HEK293 (cell line): Measurements from ENCODE around the gene DDIAS.

Source experiments
- CTCF ChIA-PET: fragments of 350-600 bp; formaldehyde crosslinking; extraction: SDS; loops from one replicate; lab custom pipeline; 2021; ENCODE audit warnings: antibody characterized with exemption; lab: Yijun Ruan, JAX
- POLR2A ChIA-PET: fragments of 300-600 bp; formaldehyde crosslinking; extraction: SDS; loops from one replicate; lab custom pipeline; 2020; ENCODE audit warnings: antibody characterized with exemption, inconsistent platforms; lab: Yijun Ruan, JAX
- H3K27ac ChIP-seq: fragments of 200-500 bp; sonication (Bioruptor generic); 2 replicates; pipeline ENCODE4 v1.5.1; 2014; ENCODE audit warnings: low read depth, low read length, control low read depth, inconsistent platforms; ENCODE audit errors: extremely low read depth
- H3K36me3 ChIP-seq, 2 experiments: fragments of 200-500 bp in 1 of 2; sonication (Bioruptor generic) in 1 of 2; 1 replicate in 1 of 2; 2 replicates in 1 of 2; pipeline ENCODE4 v1.5.1; 2014 to 2017; ENCODE audit warnings: inconsistent platforms in 2 of 2, low read length in 2 of 2; ENCODE audit not compliant: control insufficient read depth in 2 of 2, insufficient read depth in 1 of 2
- H3K4me1 ChIP-seq: fragments of 200-500 bp; sonication (Bioruptor generic); 2 replicates; pipeline ENCODE4 v1.5.1; 2014; ENCODE audit warnings: mild to moderate bottlenecking, low read length, inconsistent platforms; ENCODE audit not compliant: control insufficient read depth, insufficient read depth
- H3K4me3 ChIP-seq: 2 replicates; pipeline ENCODE4 v1.5.1; 2011; ENCODE audit warnings: low read depth, mild to moderate bottlenecking, control low read depth, low read length, moderate library complexity
- H3K9me3 ChIP-seq: fragments of 200-500 bp; sonication (Bioruptor generic); 2 replicates; pipeline ENCODE4 v1.5.1; 2014; ENCODE audit warnings: low read depth, low read length, inconsistent platforms; ENCODE audit not compliant: control insufficient read depth, insufficient read depth
- HOXD13 ChIP-seq: sonication (generic); formaldehyde crosslinking; IDR thresholded peaks from 2 replicates; pipeline ENCODE4 v1.8.0; 2022; ENCODE audit warnings: missing genetic modification reagents, borderline replicate concordance
- KLF9 ChIP-seq: fragments of 450-650 bp; formaldehyde crosslinking; IDR thresholded peaks from 2 replicates; pipeline ENCODE4 v1.5.1; 2016; ENCODE audit warnings: missing biosample characterization, missing genetic modification characterization, low read depth
- SCRT2 ChIP-seq: fragments of 450-650 bp; formaldehyde crosslinking; IDR thresholded peaks from 2 replicates; pipeline ENCODE4 v1.5.1; 2016; ENCODE audit warnings: missing biosample characterization, missing genetic modification characterization
- SETDB1 ChIP-seq: IDR thresholded peaks from one replicate; pipeline ENCODE4 v1.6.1; 2017; ENCODE audit warnings: mild to moderate bottlenecking, low read length, moderate library complexity, mixed read lengths; ENCODE audit not compliant: insufficient read length
- WT1 ChIP-seq: fragments of 450-650 bp; formaldehyde crosslinking; IDR thresholded peaks from 2 replicates; pipeline ENCODE4 v1.5.1; 2016; ENCODE audit warnings: missing biosample characterization, missing genetic modification characterization
- ZNF112 ChIP-seq: fragments of 450-650 bp; formaldehyde crosslinking; IDR thresholded peaks from 2 replicates; pipeline ENCODE4 v1.5.0; 2017; ENCODE audit warnings: missing biosample characterization, missing genetic modification characterization
- ZNF2 ChIP-seq: fragments of 450-650 bp; formaldehyde crosslinking; IDR thresholded peaks from 2 replicates; pipeline ENCODE4 v1.5.1; 2016; ENCODE audit warnings: missing biosample characterization, missing genetic modification characterization
- ZNF211 ChIP-seq: fragments of 450-650 bp; formaldehyde crosslinking; IDR thresholded peaks from 2 replicates; pipeline ENCODE4 v1.5.1; 2016; ENCODE audit warnings: low read depth, missing biosample characterization, missing genetic modification characterization
- ZNF239 ChIP-seq: fragments of 450-650 bp; formaldehyde crosslinking; IDR thresholded peaks from 2 replicates; pipeline ENCODE4 v1.5.1; 2016; ENCODE audit warnings: missing biosample characterization, missing genetic modification characterization
- ZNF366 ChIP-seq: fragments of 450-650 bp; formaldehyde crosslinking; conservative IDR thresholded peaks from 2 replicates; pipeline ENCODE4 v1.5.1; 2016; ENCODE audit warnings: missing biosample characterization, missing genetic modification characterization
- ZNF394 ChIP-seq: fragments of 450-650 bp; formaldehyde crosslinking; IDR thresholded peaks from 2 replicates; pipeline ENCODE4 v1.5.1; 2016; ENCODE audit warnings: missing biosample characterization, missing genetic modification characterization, mild to moderate bottlenecking, moderate library complexity, borderline replicate concordance
- ZNF558 ChIP-seq: fragments of 450-650 bp; formaldehyde crosslinking; IDR thresholded peaks from 2 replicates; pipeline ENCODE4 v1.5.1; 2016; ENCODE audit warnings: missing biosample characterization, missing genetic modification characterization
- ZNF626 ChIP-seq: fragments of 450-650 bp; sonication (Bioruptor Pico); formaldehyde crosslinking; IDR thresholded peaks from 2 replicates; pipeline ENCODE4 v1.5.1; 2018; ENCODE audit warnings: missing biosample characterization, missing genetic modification characterization, inconsistent platforms
- ZNF658 ChIP-seq: fragments of 450-650 bp; formaldehyde crosslinking; IDR thresholded peaks from 2 replicates; pipeline ENCODE4; 2016; ENCODE audit warnings: missing biosample characterization, missing genetic modification characterization
- ZNF776 ChIP-seq: fragments of 450-650 bp; formaldehyde crosslinking; IDR thresholded peaks from 2 replicates; pipeline ENCODE4 v1.5.0; 2017; ENCODE audit warnings: missing biosample characterization, missing genetic modification characterization, borderline replicate concordance
- ZNF792 ChIP-seq: fragments of 450-650 bp; formaldehyde crosslinking; IDR thresholded peaks from 2 replicates; pipeline ENCODE4 v1.5.1; 2016; ENCODE audit warnings: missing biosample characterization, missing genetic modification characterization
- TF ChIP-seq, protein P1 (sequence below): fragments of 450-650 bp; formaldehyde crosslinking; IDR thresholded peaks from 2 replicates; pipeline ENCODE4 v1.5.1; 2016; ENCODE audit warnings: missing biosample characterization, missing genetic modification characterization
- TF ChIP-seq, protein P2 (sequence below): fragments of 450-650 bp; formaldehyde crosslinking; IDR thresholded peaks from 2 replicates; pipeline ENCODE4 v1.5.1; 2017; ENCODE audit warnings: missing biosample characterization, missing genetic modification characterization
- TF ChIP-seq, protein P3 (sequence below): fragments of 450-650 bp; formaldehyde crosslinking; IDR thresholded peaks from 2 replicates; pipeline ENCODE4 v1.5.1; 2016; ENCODE audit warnings: missing biosample characterization, missing genetic modification characterization
- TF ChIP-seq, protein P4 (sequence below): fragments of 450-650 bp; formaldehyde crosslinking; IDR thresholded peaks from 2 replicates; pipeline ENCODE4 v1.5.1; 2016; ENCODE audit warnings: missing biosample characterization, missing genetic modification characterization
- TF ChIP-seq, protein P5 (sequence below): fragments of 450-650 bp; IDR thresholded peaks from 2 replicates; pipeline ENCODE4 v1.5.1; 2018; ENCODE audit warnings: missing biosample characterization, mild to moderate bottlenecking, missing genetic modification characterization
- TF ChIP-seq, protein P6 (sequence below): fragments of 450-650 bp; IDR thresholded peaks from 2 replicates; pipeline ENCODE4 v1.5.1; 2018; ENCODE audit warnings: missing biosample characterization, missing genetic modification characterization
- TF ChIP-seq, protein P7 (sequence below): fragments of 450-650 bp; formaldehyde crosslinking; IDR thresholded peaks from 2 replicates; pipeline ENCODE4 v1.5.1; 2016; ENCODE audit warnings: missing biosample characterization, missing genetic modification characterization

Gene DDIAS

DNA sequence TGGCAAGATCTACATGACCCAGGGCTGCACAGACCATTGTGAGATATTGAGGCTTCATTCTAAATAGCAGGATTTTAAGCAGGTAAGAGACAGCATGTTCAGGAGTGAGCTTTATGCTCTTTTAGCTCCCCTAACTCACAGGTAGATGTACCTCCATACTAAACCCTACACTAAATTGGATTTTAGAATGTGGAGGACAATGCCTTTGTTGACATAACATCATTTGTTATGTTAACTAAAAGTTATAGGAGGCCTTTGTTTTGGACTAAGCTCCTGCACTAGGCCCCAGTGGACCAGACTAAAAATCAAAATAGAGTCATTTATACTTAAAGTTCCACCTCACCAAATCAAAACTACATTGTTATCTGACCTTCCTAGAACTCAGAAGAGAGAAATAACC is 6.8 kb downstream of the DDIAS start:
- Histone ChIP-seq H3K36me3 (peaks cover 0 to 6% of the 10 kb centered on the region in 2 experiments; a peak in 1 of 3 replicates), H3K4me3 (no peak overlapping the region), H3K27ac (no peak overlapping the region), H3K9me3 (no peaks in the 10 kb centered on the region), H3K4me1 (no peaks in the 10 kb centered on the region)
- ChIA-PET CTCF (interaction anchor here (0.7 to 1.4 kb wide), 7 partner anchors 41 to 912 kb away, joined by 3 to 4 read pairs (median 3); no protein-coding TSS in a partner anchor), POLR2A (no interaction called here)
- TF ChIP-seq ZNF792 (tag by site-specific recombination) (no peak), ZNF112 (no peak), ZNF2 (tag by site-specific recombination) (no peak), ZNF366 (tag by site-specific recombination) (no peak), KLF9 (tag by site-specific recombination) (no peak), ZNF239 (tag by site-specific recombination) (no peak), SCRT2 (tag by site-specific recombination) (no peak), HOXD13 (CRISPR knock-in tag) (no peak), SETDB1 (no peak), ZNF558 (no peak), ZNF626 (no peak)
- TF ChIP-seq, protein P1, sequence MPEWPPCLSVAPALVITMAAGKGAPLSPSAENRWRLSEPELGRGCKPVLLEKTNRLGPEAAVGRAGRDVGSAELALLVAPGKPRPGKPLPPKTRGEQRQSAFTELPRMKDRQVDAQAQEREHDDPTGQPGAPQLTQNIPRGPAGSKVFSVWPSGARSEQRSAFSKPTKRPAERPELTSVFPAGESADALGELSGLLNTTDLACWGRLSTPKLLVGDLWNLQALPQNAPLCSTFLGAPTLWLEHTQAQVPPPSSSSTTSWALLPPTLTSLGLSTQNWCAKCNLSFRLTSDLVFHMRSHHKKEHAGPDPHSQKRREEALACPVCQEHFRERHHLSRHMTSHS, result no peak
- TF ChIP-seq, protein P2, sequence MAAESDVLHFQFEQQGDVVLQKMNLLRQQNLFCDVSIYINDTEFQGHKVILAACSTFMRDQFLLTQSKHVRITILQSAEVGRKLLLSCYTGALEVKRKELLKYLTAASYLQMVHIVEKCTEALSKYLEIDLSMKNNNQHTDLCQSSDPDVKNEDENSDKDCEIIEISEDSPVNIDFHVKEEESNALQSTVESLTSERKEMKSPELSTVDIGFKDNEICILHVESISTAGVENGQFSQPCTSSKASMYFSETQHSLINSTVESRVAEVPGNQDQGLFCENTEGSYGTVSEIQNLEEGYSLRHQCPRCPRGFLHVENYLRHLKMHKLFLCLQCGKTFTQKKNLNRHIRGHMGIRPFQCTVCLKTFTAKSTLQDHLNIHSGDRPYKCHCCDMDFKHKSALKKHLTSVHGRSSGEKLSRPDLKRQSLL (tag by site-specific recombination), result no peak
- TF ChIP-seq, protein P3, sequence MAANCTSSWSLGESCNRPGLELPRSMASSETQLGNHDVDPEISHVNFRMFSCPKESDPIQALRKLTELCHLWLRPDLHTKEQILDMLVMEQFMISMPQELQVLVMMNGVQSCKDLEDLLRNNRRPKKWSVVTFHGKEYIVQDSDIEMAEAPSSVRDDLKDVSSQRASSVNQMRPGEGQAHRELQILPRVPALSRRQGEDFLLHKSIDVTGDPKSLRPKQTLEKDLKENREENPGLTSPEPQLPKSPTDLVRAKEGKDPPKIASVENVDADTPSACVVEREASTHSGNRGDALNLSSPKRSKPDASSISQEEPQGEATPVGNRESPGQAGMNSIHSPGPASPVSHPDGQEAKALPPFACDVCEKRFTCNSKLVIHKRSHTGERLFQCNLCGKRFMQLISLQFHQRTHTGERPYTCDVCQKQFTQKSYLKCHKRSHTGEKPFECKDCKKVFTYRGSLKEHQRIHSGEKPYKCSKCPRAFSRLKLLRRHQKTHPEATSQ, result no peak

DNA sequence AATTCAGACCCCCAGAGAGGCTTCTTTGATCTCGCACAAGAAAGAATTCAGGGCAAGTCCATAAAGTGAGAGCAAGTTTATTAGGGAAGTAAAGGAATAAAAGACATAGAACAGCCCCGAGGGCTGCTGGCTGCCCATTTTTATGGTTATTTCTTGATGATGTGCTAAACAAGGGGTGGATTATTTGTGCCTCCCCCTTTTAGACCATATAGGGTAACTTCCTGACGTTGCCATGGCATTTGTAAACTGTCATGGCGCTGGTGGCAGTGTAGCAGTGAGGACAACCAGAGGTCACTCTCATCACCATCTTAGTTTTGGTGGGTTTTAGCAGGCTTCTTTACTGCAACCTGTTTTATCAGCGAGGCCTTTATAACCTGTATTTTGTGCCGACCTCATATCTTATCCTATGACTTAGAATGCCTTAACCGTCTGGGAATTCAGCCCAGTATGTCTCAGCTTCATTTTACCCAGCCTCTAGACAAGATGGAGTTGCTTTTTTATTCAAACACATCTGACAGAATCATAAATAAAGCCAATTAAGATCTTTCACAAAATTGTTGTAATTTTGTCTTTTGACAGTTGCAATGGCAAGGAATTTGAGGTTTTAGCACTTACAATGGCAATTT is 7.6 kb downstream of the DDIAS start:
- Histone ChIP-seq H3K4me1 (no peaks in the 10 kb centered on the region), H3K4me3 (no peak overlapping the region), H3K36me3 (peaks cover 0 to 9% of the 10 kb centered on the region in 2 experiments; a peak in 2 of 3 replicates), H3K27ac (no peak overlapping the region), H3K9me3 (no peaks in the 10 kb centered on the region)
- CTCF ChIA-PET, result interaction anchor here (0.8 to 1.4 kb wide), 2 partner anchors 331 to 341 kb away, joined by 3 to 4 read pairs; no protein-coding TSS in a partner anchor
- POLR2A ChIA-PET, result no interaction called here
- TF ChIP-seq, protein P4, sequence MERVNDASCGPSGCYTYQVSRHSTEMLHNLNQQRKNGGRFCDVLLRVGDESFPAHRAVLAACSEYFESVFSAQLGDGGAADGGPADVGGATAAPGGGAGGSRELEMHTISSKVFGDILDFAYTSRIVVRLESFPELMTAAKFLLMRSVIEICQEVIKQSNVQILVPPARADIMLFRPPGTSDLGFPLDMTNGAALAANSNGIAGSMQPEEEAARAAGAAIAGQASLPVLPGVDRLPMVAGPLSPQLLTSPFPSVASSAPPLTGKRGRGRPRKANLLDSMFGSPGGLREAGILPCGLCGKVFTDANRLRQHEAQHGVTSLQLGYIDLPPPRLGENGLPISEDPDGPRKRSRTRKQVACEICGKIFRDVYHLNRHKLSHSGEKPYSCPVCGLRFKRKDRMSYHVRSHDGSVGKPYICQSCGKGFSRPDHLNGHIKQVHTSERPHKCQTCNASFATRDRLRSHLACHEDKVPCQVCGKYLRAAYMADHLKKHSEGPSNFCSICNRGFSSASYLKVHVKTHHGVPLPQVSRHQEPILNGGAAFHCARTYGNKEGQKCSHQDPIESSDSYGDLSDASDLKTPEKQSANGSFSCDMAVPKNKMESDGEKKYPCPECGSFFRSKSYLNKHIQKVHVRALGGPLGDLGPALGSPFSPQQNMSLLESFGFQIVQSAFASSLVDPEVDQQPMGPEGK (tag by site-specific recombination), result no peak
- TF ChIP-seq, protein P5, sequence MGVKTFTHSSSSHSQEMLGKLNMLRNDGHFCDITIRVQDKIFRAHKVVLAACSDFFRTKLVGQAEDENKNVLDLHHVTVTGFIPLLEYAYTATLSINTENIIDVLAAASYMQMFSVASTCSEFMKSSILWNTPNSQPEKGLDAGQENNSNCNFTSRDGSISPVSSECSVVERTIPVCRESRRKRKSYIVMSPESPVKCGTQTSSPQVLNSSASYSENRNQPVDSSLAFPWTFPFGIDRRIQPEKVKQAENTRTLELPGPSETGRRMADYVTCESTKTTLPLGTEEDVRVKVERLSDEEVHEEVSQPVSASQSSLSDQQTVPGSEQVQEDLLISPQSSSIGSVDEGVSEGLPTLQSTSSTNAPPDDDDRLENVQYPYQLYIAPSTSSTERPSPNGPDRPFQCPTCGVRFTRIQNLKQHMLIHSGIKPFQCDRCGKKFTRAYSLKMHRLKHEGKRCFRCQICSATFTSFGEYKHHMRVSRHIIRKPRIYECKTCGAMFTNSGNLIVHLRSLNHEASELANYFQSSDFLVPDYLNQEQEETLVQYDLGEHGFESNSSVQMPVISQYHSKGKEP, result no peak
- TF ChIP-seq, protein P6, sequence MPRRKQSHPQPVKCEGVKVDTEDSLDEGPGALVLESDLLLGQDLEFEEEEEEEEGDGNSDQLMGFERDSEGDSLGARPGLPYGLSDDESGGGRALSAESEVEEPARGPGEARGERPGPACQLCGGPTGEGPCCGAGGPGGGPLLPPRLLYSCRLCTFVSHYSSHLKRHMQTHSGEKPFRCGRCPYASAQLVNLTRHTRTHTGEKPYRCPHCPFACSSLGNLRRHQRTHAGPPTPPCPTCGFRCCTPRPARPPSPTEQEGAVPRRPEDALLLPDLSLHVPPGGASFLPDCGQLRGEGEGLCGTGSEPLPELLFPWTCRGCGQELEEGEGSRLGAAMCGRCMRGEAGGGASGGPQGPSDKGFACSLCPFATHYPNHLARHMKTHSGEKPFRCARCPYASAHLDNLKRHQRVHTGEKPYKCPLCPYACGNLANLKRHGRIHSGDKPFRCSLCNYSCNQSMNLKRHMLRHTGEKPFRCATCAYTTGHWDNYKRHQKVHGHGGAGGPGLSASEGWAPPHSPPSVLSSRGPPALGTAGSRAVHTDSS (tag by site-specific recombination), result no peak
- TF ChIP-seq ZNF658 (tag by site-specific recombination) (no peak), KLF9 (tag by site-specific recombination) (no peak), ZNF394 (tag by site-specific recombination) (no peak), ZNF211 (tag by site-specific recombination) (no peak), WT1 (no peak), ZNF776 (tag by site-specific recombination) (no peak)
- TF ChIP-seq, protein P7, sequence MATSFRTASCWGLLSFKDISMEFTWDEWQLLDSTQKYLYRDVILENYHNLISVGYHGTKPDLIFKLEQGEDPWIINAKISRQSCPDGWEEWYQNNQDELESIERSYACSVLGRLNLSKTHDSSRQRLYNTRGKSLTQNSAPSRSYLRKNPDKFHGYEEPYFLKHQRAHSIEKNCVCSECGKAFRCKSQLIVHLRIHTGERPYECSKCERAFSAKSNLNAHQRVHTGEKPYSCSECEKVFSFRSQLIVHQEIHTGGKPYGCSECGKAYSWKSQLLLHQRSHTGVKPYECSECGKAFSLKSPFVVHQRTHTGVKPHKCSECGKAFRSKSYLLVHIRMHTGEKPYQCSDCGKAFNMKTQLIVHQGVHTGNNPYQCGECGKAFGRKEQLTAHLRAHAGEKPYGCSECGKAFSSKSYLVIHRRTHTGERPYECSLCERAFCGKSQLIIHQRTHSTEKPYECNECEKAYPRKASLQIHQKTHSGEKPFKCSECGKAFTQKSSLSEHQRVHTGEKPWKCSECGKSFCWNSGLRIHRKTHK (tag by site-specific recombination), result no peak
- TF ChIP-seq, protein P2 (tag by site-specific recombination), result no peak
